Osteocyte (in vitro differentiated cells): ENCODE results near the gene TMEM179. TPM values are rescaled to one million over a fixed set of nuclear protein-coding genes. Genes with fewer than 3 reads are reported as not detected.

Experiments
- DNase-seq: peaks from one replicate; pipeline ENCODE4 v3.0.0; 2021; ENCODE audit warnings: mixed read lengths; ENCODE audit not compliant: unreplicated experiment; ENCODE audit errors: extremely low spot score
- H3K27ac Mint-ChIP-seq: one replicate; pipeline ENCODE4 v1.8.0; 2021; ENCODE audit warnings: mild to moderate bottlenecking, mixed read lengths; ENCODE audit not compliant: unreplicated experiment
- H3K27me3 Mint-ChIP-seq: one replicate; pipeline ENCODE4 v1.8.0; 2021; ENCODE audit warnings: mixed read lengths; ENCODE audit not compliant: unreplicated experiment
- H3K36me3 Mint-ChIP-seq: one replicate; pipeline ENCODE4 v1.8.0; 2021; ENCODE audit warnings: mixed read lengths; ENCODE audit not compliant: unreplicated experiment
- H3K4me1 Mint-ChIP-seq: one replicate; pipeline ENCODE4 v1.8.0; 2021; ENCODE audit warnings: mixed read lengths; ENCODE audit not compliant: unreplicated experiment
- H3K4me3 Mint-ChIP-seq: one replicate; pipeline ENCODE4 v1.8.0; 2021; ENCODE audit warnings: mild to moderate bottlenecking, moderate library complexity, mixed read lengths; ENCODE audit not compliant: unreplicated experiment
- H3K9me3 Mint-ChIP-seq: one replicate; pipeline ENCODE4 v1.8.0; 2021; ENCODE audit warnings: mixed read lengths; ENCODE audit not compliant: unreplicated experiment
- total RNA-seq: library from RNA; stranded (reverse); gene quantifications from 2 replicates; pipeline ENCODE4 v1.2.1, GENCODE V29; 2021
- TF ChIP-seq, protein P1 (sequence below): fragments of 200-600 bp; sonication (generic); IDR thresholded peaks from 2 replicates; pipeline ENCODE4 v1.5.0; 2021; ENCODE audit warnings: antibody characterized with exemption, mild to moderate bottlenecking, moderate library complexity

The TMEM179 gene
- total RNA-seq, 1 donor from 2014 or later, result not detected

DNA sequence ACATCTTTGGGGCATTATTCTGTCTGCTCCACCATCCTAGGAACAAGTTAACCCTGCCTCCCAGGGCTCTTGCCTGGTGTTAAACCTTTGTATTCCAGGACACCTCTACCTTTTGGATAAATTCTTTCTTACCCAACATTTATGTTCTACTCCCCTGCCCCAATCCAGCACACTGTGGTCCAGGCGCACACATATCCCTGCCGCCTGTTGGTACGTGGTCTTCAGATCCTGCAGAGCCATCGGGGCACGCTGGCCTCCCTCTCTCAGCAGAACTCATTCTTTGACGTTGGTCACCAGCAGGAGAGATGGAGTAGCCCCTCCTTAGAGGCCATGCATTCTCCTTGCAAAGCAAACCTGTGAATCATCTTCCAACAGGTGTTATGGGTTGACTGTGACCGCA, 5.1 kb upstream of the TMEM179 start:
- TF ChIP-seq, protein P1, sequence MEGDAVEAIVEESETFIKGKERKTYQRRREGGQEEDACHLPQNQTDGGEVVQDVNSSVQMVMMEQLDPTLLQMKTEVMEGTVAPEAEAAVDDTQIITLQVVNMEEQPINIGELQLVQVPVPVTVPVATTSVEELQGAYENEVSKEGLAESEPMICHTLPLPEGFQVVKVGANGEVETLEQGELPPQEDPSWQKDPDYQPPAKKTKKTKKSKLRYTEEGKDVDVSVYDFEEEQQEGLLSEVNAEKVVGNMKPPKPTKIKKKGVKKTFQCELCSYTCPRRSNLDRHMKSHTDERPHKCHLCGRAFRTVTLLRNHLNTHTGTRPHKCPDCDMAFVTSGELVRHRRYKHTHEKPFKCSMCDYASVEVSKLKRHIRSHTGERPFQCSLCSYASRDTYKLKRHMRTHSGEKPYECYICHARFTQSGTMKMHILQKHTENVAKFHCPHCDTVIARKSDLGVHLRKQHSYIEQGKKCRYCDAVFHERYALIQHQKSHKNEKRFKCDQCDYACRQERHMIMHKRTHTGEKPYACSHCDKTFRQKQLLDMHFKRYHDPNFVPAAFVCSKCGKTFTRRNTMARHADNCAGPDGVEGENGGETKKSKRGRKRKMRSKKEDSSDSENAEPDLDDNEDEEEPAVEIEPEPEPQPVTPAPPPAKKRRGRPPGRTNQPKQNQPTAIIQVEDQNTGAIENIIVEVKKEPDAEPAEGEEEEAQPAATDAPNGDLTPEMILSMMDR, result no peak
- no peak overlapping the region for H3K4me3 Mint-ChIP-seq
- no peaks in the 10 kb centered on the region for H3K4me1 Mint-ChIP-seq
- no peaks in the 10 kb centered on the region for H3K36me3 Mint-ChIP-seq
- no peak overlapping the region for H3K27ac Mint-ChIP-seq
- peaks cover 34% of the 10 kb centered on the region for H3K27me3 Mint-ChIP-seq
- no peaks in the 10 kb centered on the region for H3K9me3 Mint-ChIP-seq
- no peak for DNase-seq

DNA sequence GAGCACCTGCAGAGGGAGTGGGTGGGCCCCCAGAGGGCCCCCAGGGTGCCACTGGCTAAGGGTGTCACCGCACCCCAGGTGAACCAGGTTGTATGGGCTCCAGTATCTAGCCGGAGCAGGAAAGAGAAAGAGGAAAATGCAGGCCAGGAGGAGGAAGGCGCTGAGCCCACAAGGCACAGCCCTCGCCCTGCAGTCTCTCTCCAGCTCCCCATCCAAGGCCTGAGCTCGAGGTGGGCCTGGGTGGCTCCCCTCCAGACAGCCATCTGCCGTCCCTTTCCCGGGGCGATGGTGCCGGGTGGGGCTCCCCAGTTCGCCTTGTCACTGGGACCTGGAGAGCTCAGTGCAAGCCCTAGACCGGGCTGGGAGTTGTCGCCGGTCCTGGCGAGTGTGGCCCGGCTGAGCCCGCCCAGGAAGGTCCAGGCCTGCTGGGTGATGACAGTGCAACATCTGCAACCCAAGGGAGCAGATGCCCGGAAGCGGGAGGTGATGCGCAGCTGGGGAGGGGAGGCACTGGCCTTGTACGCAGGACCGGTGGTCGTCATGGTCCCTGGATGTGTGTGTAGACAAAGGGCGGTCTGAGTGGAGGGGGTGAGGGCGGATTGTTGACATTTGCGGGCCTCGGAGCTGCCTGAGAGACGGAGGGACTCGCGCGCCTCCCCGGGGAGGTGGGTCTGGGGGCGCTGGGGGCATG, 716 bp downstream of the TMEM179 start:
- H3K27ac Mint-ChIP-seq, result no peak overlapping the region
- no peaks in the 10 kb centered on the region for H3K9me3 Mint-ChIP-seq
- no peak overlapping the region for H3K4me3 Mint-ChIP-seq
- H3K4me1 Mint-ChIP-seq, result peaks cover 3% of the 10 kb centered on the region
- no peak for DNase-seq
- H3K36me3 Mint-ChIP-seq, result no peaks in the 10 kb centered on the region
- TF ChIP-seq, protein P1, result no peak
- peaks cover 35% of the 10 kb centered on the region for H3K27me3 Mint-ChIP-seq

DNA sequence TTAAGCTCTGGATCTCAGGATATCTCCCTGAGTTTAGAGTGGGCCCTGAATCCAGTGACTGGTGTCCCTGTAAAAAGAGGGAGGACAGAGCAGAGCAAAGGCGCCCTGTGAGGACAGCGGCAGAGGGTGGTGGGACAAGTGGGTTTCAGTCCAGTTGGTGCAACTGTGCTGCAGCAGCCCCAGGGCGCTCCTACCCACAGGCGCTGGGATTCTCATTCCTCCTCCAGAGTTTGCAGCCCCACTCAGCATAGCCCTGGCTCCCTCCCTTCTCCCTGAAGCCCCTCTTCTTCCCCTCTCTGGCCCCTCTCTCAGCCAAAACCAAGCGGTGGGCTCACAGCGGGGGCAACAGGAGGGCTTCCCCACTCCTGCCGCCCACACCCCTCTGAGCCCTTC, 1.6 kb downstream of the TMEM179 start:
- Mint-ChIP-seq H3K4me3 (no peak overlapping the region), H3K4me1 (peaks cover 3% of the 10 kb centered on the region), H3K27ac (no peak overlapping the region), H3K36me3 (no peaks in the 10 kb centered on the region), H3K27me3 (peaks cover 33% of the 10 kb centered on the region), H3K9me3 (no peaks in the 10 kb centered on the region)
- TF ChIP-seq, protein P1, result no peak
- DNase-seq, result no peak

DNA sequence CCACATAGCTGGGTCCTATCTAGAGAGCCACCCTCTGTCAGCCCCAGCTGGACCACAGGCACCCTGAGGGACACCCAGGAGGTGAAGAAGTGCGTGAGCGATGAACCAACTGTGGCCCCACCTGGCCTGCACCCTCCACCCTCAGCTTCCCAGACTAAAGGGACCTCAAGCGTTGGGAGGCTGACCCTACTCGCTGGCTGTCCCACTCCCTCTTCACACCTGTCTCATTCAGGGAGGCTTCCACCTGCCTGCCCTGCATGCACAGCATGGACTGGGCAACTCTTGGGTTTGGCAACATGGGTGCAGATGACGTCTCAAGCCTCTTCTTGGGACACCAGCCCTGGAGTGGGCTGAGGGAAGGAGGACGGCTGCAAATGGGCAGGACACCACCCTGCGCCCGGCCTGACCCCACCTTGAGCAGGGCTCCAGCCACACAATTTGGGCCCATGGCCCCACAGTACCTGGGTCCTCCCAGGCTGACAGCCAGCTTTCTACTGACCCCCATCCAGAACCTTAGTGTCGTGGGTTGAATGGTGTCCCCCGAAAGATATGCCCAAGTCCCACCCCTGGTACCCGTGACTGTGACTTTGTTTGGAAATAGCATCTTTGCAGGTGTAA, 2.1 kb downstream of the TMEM179 start:
- DNase-seq, result no peak
- no peak overlapping the region for H3K4me3 Mint-ChIP-seq
- TF ChIP-seq, protein P1, result no peak
- H3K36me3 Mint-ChIP-seq, result no peaks in the 10 kb centered on the region
- peaks cover 28% of the 10 kb centered on the region for H3K27me3 Mint-ChIP-seq
- no peak overlapping the region for H3K27ac Mint-ChIP-seq
- H3K4me1 Mint-ChIP-seq, result peaks cover 3% of the 10 kb centered on the region
- no peaks in the 10 kb centered on the region for H3K9me3 Mint-ChIP-seq

DNA sequence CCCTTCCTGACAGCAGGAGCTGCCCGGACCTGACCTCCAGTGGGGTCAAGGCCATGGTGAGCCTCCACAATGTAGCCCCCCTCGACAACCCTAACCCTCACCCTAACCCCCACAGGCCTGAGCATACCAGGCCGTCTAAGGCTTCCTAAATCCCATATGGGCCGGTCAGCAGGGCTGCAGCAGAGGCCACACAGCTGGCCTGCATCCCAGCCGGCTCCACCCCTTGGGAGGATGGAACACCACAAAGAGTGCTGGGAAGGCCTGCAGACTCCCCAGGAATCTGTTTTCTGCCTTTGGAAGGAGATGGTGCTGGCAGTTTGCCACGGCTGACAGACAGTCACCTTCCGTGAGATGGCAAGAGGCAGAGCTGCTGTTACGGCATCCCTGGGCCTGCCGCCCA, 2.8 kb downstream of the TMEM179 start:
- no peak overlapping the region for H3K4me3 Mint-ChIP-seq
- DNase-seq, result no peak
- no peaks in the 10 kb centered on the region for H3K9me3 Mint-ChIP-seq
- peaks cover 3% of the 10 kb centered on the region for H3K4me1 Mint-ChIP-seq
- TF ChIP-seq, protein P1, result no peak
- no peak overlapping the region for H3K27ac Mint-ChIP-seq
- no peaks in the 10 kb centered on the region for H3K36me3 Mint-ChIP-seq
- H3K27me3 Mint-ChIP-seq, result peaks cover 24% of the 10 kb centered on the region
